Loucy (cell line): Measurements from ENCODE around the gene SETBP1.

ENCODE experiments used
- EZH2phosphoT487 ChIP-seq: fragments of 200-600 bp; IDR thresholded peaks from 2 replicates; pipeline ENCODE4 v1.6.1; 2018; ENCODE audit warnings: antibody characterized with exemption, mild to moderate bottlenecking, moderate library complexity, borderline replicate concordance
- TF ChIP-seq, protein P1 (sequence below): fragments of 200-600 bp; sonication (generic); conservative IDR thresholded peaks from 2 replicates; pipeline ENCODE4 v1.5.1; 2014; ENCODE audit warnings: mild to moderate bottlenecking, antibody characterized with exemption, low read length

DNA sequence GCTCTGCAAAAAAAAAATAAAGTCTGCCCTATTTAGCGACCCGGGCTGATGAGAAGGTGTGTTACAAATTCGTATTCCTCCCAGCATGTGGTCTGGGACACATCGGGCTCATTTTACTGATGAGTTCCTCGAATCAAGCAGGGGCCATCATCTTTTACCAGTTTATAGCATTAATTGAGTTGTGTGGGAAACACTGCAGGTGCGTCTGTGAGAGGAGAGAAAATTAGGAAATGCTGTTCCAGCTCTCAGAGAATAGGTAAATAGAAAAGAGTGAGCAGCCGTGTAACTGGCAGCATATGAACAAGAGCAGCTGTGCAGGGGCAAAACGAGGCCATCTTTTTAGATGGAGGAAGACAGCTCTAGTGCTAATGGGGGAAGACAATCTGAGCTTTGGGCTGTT, 216.7 kb downstream of the SETBP1 start:
- TF ChIP-seq, protein P1, sequence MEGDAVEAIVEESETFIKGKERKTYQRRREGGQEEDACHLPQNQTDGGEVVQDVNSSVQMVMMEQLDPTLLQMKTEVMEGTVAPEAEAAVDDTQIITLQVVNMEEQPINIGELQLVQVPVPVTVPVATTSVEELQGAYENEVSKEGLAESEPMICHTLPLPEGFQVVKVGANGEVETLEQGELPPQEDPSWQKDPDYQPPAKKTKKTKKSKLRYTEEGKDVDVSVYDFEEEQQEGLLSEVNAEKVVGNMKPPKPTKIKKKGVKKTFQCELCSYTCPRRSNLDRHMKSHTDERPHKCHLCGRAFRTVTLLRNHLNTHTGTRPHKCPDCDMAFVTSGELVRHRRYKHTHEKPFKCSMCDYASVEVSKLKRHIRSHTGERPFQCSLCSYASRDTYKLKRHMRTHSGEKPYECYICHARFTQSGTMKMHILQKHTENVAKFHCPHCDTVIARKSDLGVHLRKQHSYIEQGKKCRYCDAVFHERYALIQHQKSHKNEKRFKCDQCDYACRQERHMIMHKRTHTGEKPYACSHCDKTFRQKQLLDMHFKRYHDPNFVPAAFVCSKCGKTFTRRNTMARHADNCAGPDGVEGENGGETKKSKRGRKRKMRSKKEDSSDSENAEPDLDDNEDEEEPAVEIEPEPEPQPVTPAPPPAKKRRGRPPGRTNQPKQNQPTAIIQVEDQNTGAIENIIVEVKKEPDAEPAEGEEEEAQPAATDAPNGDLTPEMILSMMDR, result no peak
- TF ChIP-seq EZH2phosphoT487, result no peak
